HL-60/S4 treated with phorbol 12-myristate 13-acetate at 8.2 ng/mL for 4 days and 3 days (cell line): ENCODE data around the gene PRPF18.

ENCODE experiments used
- in situ Hi-C: fragments of 300-500 bp; cut with MboI; formaldehyde crosslinking; loops from 2 replicates; pipeline ENCODE4 v1.15.0; 2022; ENCODE audit warnings: low sequenced_read_pairs

The PRPF18 gene

DNA sequence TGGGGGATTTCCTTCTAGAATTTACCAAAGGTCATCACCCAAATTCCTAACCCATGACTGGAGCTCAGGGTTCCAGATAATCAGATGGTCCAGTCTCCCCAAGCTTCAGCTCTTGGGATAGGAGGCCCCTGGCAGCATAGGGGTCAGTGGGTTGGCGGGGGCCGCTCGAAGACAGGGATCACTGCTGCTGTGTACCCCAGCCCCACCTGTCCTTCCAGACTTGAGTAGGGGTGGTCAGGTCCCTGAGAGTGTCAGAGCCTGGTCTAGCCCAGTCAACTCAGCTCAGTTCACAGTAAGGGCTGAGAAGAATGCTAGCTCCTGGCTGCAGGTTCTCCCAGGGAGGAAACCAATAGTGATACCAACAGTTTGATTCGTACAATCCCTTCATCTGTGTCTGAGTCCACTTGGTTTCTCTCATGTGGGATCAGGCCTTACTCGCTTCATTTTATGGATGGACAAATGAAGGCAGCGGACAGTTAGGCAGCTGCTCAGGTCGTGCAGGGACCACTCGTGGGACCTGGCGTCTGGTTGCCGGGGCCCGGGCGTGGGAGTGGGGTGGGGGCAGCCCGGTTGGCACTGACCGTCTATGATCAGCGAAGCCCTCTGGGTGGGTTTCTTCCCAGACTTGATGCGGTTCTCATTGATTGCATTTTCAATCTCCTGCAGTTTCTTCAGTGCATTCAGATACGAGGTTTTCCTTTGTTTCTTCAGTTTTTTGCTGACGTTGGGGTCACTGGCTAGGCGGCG lies 78.9 kb downstream of the PRPF18 start:
- in situ Hi-C loops: loop anchor here (10.0 kb wide), 1 partner anchor 109 kb away; no protein-coding TSS in a partner anchor

DNA sequence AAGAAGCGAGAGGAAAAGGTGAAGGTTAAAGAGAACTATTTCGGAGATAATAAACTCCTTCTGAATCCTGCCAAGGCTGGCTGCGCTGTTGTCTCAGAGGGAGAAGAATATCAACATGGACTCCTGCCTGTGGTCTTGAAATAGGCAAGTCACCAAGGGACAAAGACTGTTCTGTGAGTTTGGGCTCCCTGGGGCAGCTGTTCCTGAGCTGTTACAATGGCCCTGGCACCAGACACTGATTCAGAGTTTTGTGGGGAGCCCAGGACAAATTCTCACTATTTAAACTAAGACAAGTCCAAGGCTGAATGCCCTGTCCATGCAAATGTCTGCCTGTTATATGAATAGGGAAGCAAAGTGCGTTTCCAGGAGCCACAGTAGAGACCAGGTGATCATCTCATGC lies 81.4 kb downstream of the PRPF18 start:
- in situ Hi-C loops: loop anchor here (10.0 kb wide), 1 partner anchor 107 kb away; no protein-coding TSS in a partner anchor

DNA sequence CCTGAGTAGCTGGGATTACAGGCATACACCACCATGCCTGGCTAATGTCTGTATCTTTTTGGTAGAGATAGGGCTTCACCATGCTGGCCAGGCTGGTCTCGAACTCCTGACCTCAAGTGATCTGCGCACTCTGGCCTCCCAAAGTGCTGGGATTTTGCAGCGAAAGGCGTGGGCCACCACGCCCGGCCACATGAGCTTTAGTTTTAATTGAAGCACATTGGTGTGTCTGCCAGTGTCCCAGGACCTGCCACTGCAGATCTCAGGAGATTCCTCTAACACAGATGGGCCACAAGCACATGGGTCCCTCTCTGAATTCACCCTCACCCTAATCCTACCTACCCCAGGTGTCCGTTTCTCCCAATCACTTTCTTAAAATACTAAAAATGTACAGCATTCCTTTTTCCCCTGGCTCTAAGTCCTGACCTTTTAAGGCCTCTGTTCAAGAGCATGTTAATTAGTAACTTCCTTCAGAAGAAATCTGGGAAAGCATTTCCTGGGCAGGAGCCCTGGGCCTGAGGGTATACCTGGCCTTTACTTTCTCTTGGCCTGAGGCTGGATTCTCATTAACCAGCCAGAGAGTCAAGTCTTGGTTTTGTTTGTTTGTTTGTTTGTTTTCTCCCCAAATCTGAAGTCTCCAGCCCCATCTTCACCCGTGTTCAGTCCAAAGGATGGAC lies 82.6 kb downstream of the PRPF18 start:
- in situ Hi-C loops: loop anchor here (10.0 kb wide), 1 partner anchor 105 kb away; no protein-coding TSS in a partner anchor

DNA sequence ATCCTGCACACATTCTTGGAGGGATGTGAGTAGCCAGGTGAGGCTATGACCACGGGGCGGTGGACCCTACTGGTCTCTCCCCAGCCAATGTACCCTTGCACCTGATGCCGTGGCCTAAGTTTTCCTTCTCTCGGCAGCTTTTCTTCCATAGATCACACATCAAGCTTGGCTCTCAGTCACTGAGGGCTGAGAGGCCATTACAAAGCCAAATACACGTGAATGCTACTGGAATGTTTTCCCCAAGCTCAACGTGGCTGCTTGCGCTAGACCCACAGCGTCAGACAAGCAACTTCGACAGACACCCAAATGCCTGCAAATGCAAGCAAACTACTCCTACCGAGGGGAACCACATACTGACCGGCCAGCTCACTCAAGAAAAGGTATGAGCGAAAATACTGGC lies 83.1 kb downstream of the PRPF18 start:
- in situ Hi-C loops: loop anchor here (10.0 kb wide), 1 partner anchor 105 kb away; no protein-coding TSS in a partner anchor

DNA sequence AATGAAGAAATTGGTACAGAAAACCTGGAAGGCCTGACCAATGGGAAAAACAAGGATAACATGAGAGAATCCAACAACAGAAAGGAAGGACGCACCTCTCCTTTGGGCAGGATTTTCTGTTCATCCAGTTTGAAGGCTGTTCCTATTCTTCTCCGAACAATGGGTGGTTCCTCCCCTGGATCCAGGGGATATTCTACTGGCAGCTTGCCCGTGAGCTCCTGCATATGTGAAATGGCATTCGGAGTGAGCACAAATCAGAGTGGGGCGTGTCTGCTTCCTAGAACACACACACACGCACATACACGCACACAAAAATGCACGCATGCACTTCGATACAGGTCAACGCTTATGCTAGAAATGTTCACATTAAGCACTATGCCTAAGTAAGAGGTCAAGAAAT lies 83.5 kb downstream of the PRPF18 start:
- in situ Hi-C loops: no loop called here

DNA sequence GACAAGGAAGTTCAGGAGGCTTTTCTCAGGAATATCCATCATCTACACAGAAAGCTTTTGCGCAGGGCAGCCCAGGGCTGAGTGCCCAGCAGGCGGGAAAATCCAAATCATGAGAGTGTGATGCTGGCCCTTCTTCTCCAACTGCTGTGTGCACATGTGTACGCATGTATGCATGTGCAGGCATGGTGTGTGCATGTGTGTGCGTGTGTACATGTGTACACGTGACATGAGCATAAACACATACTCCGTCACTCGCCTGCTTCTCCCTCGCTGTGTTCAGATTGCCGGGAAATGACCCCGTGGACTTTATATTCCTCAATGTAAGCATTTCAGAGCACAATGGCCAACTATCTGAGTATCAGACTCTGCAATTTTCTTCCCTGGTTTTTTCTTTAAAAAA lies 85.1 kb downstream of the PRPF18 start:
- in situ Hi-C loops: no loop called here

DNA sequence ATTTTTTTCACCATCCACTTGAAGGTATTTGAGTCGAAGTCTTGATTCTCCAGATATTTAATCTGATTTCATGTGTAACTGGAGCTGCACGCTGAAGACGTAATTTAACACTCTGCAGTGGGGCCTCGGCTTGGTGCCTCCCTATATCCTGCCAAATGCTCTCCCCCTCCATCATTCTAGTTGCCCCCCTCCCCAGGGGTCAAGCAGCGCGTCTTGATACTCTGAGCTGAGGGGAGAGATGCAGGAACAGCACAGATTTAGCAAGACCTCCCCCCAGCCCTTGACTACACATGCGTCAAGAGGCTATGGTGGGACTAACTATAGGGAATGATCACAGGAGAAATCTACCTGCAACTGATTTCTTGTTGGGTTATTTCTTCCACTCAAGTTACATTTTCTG lies 85.8 kb downstream of the PRPF18 start:
- in situ Hi-C loops: no loop called here

DNA sequence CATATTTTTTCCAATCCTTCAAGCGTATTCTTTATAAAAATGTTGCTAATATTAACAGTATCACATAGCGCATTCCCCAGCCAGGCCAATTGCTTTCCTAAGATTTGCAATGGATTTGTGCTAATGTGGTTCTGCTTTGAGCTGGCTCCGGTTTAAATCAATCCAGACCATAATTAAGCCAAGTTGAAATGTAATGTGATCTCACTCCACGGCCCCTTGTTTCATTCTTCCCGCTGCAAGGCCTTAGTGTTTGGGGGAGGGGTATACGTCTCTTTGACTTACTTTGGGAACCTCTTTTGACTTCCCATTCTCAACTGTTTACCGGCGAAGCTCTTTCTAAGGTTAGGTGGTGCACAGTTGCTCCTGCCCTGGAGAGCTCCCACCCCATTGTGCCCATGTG lies 86.4 kb downstream of the PRPF18 start:
- in situ Hi-C loops: no loop called here

DNA sequence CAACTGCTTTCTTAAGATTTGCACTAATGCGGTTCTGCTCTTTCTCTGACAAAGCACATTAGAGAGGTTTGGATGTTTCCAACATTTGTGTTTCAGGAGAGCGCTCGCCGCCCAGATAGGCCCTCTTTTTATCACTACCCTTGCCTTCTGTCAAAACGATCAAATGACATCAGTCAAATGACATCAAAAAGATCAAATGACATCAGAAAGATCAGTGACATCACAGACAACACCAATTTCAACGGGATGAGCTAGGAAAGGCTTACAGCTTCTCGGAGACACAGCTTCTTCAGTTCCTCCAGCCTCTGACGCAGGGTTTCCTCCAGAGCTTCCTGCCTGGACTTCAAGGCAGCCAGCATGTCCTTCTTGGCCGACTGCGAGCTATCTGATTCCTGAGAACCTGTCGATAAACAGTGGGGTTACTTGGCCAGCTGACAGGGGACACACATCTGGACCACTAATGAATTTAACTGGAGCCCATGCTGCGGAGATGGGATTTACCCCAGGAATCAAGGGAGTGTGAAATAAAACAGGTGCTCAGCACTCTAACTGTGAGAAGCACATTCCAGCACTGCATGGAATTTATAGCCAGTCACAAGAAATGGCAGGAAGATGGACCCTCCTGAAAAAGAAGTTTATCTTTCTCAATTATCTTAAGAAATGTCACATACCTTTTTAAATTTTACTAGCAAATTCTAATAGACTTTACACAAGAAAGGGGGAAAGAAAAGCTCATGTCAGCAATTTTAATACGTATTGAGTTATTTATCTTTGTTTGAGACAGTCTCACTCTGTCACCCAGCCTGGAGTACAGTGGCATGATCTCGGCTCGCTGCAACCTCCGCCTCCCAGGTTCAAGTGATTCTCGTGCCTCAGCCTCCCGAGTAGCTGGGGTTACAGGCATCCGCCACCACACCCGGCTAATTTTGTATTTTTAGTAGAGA lies 88.2 kb downstream of the PRPF18 start:
- in situ Hi-C loops: no loop called here

DNA sequence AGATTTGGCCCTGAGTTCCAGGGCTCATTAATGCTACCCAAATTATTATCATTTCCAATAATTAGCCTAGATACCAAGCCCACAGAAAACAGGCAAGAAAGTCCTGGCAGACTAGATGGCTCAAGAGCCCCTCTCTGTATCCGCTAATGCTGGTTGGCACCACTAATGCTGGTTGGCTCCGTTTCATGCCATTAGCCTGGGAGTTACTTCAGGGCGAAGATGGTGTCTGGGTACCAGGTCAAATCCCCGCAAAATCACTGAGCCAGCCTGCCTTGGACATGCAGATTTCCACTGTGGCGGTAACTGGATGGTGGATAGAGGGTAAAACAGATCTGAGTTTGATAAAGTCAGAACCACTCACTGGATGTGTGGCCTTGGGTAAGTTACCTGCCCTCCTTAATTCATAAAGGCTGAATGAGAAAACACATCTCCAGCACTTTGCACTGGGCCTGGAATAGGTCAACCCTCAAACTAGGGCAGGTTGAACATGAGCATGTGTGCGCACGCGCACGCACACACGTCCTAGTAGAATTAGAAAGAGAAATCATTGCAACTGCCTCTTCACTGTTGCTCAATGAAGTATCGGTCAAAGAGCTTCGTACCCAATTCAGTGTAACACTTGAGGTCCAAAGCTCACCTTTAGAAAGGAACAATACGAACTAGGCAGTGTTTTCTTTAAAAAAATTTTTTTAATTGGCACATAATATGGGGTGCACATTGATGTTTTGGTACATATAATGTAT lies 91.5 kb downstream of the PRPF18 start:
- in situ Hi-C loops: no loop called here
